HepG2 (cell line): ENCODE measurements around the gene CDH22. TPM values are rescaled to one million over a fixed set of nuclear protein-coding genes. Genes with fewer than 3 reads are reported as not detected.

Source experiments
- CCAR2 ChIP-seq: fragments of 200-400 bp; formaldehyde crosslinking; optimal IDR thresholded peaks from 2 replicates; pipeline ENCODE3; 2018; ENCODE audit warnings: low read depth, mild to moderate bottlenecking, low read length, moderate library complexity
- DMAP1 ChIP-seq: IDR thresholded peaks from 2 replicates; pipeline ENCODE4 v1.6.1; 2016
- GMEB1 ChIP-seq: sonication (generic); formaldehyde crosslinking; IDR thresholded peaks from 2 replicates; pipeline ENCODE4 v1.5.1; 2020; ENCODE audit warnings: missing genetic modification reagents, mild to moderate bottlenecking, borderline replicate concordance
- MYC ChIP-seq: sonication (generic); formaldehyde crosslinking; IDR thresholded peaks from 2 replicates; pipeline ENCODE4 v1.9.0; 2021; ENCODE audit warnings: missing genetic modification reagents, borderline replicate concordance
- MYNN ChIP-seq: sonication (generic); formaldehyde crosslinking; IDR thresholded peaks from 2 replicates; pipeline ENCODE4 v1.4.0; 2020; ENCODE audit warnings: mild to moderate bottlenecking, low read depth, missing genetic modification reagents
- PHF20 ChIP-seq: sonication (generic); formaldehyde crosslinking; IDR thresholded peaks from 2 replicates; pipeline ENCODE4 v1.5.0; 2020; ENCODE audit warnings: mild to moderate bottlenecking, missing genetic modification reagents
- POGZ ChIP-seq: sonication (generic); formaldehyde crosslinking; IDR thresholded peaks from 2 replicates; pipeline ENCODE4 v1.4.0; 2020; ENCODE audit warnings: mild to moderate bottlenecking, missing genetic modification reagents
- SSRP1 ChIP-seq: IDR thresholded peaks from 2 replicates; pipeline ENCODE4 v1.6.1; 2016; ENCODE audit warnings: control low read depth
- TCF7L2 ChIP-seq: IDR thresholded peaks from 2 replicates; pipeline ENCODE4 v1.6.1; 2011; ENCODE audit warnings: mild to moderate bottlenecking, low read depth, low read length, moderate library complexity
- TEAD3 ChIP-seq: optimal IDR thresholded peaks from 2 replicates; pipeline ENCODE3; 2016; ENCODE audit warnings: borderline replicate concordance
- TOPORS ChIP-seq: sonication (generic); formaldehyde crosslinking; IDR thresholded peaks from 2 replicates; pipeline ENCODE4 v1.8.0; 2023; ENCODE audit warnings: mild to moderate bottlenecking, missing genetic modification reagents
- ZNF34 ChIP-seq: sonication (generic); formaldehyde crosslinking; IDR thresholded peaks from 2 replicates; pipeline ENCODE4 v1.4.0; 2020; ENCODE audit warnings: mild to moderate bottlenecking, missing genetic modification reagents, borderline replicate concordance
- ZNF816 ChIP-seq: sonication (generic); formaldehyde crosslinking; IDR thresholded peaks from 2 replicates; pipeline ENCODE4 v1.8.0; 2022; ENCODE audit warnings: missing genetic modification reagents, mild to moderate bottlenecking, borderline replicate concordance
- ZSCAN9 ChIP-seq: IDR thresholded peaks from 2 replicates; pipeline ENCODE4 v1.6.1; 2016; ENCODE audit warnings: borderline replicate concordance
- polyA plus RNA-seq, 8 experiments: library from polyadenylated mRNA; depleted of rRNA in 3 of 8; stranded (reverse) in 7 of 8; unstranded in 1 of 8; fragments of >200 nt; fragmentation: Illumina TruSeq in 4 of 8; extraction: Trizol in 4 of 8; gene quantifications; 2 replicates each; pipeline versions ENCODE4 v1.2.1 to v1.2.3, GENCODE V29; 2011 to 2016; ENCODE audit warnings: low read depth in 4 of 8, missing spikeins in 1 of 8, mixed read lengths in 1 of 8; ENCODE audit not compliant: insufficient read depth in 1 of 8
- total RNA-seq, 5 experiments: library from RNA; depleted of rRNA; stranded (reverse); fragments of >200 nt; fragmentation: Illumina TruSeq; extraction: Trizol; gene quantifications; 2 replicates each; pipeline ENCODE4 v1.2.3, GENCODE V29; 2016; ENCODE audit warnings: low read depth in 1 of 5
- TF ChIP-seq, protein P1 (sequence below): sonication (generic); formaldehyde crosslinking; IDR thresholded peaks from 2 replicates; pipeline ENCODE4 v1.9.0; 2022; ENCODE audit warnings: missing genetic modification reagents, mild to moderate bottlenecking, borderline replicate concordance
- TF ChIP-seq, protein P2 (sequence below): sonication (generic); formaldehyde crosslinking; IDR thresholded peaks from 2 replicates; pipeline ENCODE4 v1.9.0; 2021; ENCODE audit warnings: missing genetic modification reagents, borderline replicate concordance
- TF ChIP-seq, protein P3 (sequence below): sonication (generic); formaldehyde crosslinking; IDR thresholded peaks from 2 replicates; pipeline ENCODE4 v1.4.0; 2020; ENCODE audit warnings: missing genetic modification reagents, mild to moderate bottlenecking, borderline replicate concordance
- TF ChIP-seq, protein P4 (sequence below): sonication (generic); formaldehyde crosslinking; IDR thresholded peaks from 2 replicates; pipeline ENCODE4 v1.4.0; 2020; ENCODE audit warnings: missing genetic modification reagents

CDH22 gene
- total and polyA plus RNA-seq, 2 of the 13 experiments (the other 11 are each of a cell fraction or from before 2014, with no cell fraction given) = not detected

DNA sequence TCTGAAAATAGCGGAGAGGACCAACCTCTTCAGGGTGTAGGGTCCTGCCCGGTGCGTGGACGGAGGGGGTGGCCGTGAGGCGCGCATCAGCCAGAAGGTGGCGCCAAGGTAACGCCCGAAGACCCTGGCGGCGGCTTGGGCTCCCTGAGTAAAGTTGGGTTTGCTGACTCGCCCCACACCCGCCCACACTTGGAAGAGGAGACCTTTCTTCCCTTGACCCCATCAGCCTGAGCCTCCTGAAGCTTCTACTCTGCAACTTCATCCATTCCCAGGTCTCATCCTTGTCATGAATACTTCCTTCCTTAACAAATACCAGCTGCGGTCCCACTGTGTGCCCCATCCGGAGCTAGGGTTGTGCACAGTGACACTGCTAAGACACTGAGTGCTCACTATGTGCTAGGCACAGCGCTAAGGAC is 175.6 kb downstream of the CDH22 start (continued):
- TF ChIP-seq, protein P1, sequence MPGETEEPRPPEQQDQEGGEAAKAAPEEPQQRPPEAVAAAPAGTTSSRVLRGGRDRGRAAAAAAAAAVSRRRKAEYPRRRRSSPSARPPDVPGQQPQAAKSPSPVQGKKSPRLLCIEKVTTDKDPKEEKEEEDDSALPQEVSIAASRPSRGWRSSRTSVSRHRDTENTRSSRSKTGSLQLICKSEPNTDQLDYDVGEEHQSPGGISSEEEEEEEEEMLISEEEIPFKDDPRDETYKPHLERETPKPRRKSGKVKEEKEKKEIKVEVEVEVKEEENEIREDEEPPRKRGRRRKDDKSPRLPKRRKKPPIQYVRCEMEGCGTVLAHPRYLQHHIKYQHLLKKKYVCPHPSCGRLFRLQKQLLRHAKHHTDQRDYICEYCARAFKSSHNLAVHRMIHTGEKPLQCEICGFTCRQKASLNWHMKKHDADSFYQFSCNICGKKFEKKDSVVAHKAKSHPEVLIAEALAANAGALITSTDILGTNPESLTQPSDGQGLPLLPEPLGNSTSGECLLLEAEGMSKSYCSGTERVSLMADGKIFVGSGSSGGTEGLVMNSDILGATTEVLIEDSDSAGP = peak; percentile 31; the same call in 1 of the 2 replicates
- TF ChIP-seq, protein P2, sequence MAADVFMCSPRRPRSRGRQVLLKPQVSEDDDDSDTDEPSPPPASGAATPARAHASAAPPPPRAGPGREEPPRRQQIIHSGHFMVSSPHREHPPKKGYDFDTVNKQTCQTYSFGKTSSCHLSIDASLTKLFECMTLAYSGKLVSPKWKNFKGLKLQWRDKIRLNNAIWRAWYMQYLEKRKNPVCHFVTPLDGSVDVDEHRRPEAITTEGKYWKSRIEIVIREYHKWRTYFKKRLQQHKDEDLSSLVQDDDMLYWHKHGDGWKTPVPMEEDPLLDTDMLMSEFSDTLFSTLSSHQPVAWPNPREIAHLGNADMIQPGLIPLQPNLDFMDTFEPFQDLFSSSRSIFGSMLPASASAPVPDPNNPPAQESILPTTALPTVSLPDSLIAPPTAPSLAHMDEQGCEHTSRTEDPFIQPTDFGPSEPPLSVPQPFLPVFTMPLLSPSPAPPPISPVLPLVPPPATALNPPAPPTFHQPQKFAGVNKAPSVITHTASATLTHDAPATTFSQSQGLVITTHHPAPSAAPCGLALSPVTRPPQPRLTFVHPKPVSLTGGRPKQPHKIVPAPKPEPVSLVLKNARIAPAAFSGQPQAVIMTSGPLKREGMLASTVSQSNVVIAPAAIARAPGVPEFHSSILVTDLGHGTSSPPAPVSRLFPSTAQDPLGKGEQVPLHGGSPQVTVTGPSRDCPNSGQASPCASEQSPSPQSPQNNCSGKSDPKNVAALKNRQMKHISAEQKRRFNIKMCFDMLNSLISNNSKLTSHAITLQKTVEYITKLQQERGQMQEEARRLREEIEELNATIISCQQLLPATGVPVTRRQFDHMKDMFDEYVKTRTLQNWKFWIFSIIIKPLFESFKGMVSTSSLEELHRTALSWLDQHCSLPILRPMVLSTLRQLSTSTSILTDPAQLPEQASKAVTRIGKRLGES (CRISPR knock-in tag) = no peak
- no peak for TF ChIP-seq TCF7L2
- no peak for TF ChIP-seq ZNF816 (CRISPR knock-in tag)
- no peak for TF ChIP-seq MYNN (CRISPR knock-in tag)
- TF ChIP-seq ZNF34 (CRISPR knock-in tag) = no peak
- no peak for TF ChIP-seq TEAD3
- TF ChIP-seq CCAR2 = no peak
- no peak for TF ChIP-seq GMEB1 (CRISPR knock-in tag)
- TF ChIP-seq, protein P3, sequence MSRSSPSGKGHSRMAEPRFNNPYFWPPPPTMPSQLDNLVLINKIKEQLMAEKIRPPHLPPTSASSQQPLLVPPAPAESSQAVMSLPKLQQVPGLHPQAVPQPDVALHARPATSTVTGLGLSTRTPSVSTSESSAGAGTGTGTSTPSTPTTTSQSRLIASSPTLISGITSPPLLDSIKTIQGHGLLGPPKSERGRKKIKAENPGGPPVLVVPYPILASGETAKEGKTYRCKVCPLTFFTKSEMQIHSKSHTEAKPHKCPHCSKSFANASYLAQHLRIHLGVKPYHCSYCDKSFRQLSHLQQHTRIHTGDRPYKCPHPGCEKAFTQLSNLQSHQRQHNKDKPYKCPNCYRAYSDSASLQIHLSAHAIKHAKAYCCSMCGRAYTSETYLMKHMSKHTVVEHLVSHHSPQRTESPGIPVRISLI (CRISPR knock-in tag) = no peak
- no peak for TF ChIP-seq DMAP1
- no peak for TF ChIP-seq SSRP1 (CRISPR knock-in tag)
- TF ChIP-seq, protein P4, sequence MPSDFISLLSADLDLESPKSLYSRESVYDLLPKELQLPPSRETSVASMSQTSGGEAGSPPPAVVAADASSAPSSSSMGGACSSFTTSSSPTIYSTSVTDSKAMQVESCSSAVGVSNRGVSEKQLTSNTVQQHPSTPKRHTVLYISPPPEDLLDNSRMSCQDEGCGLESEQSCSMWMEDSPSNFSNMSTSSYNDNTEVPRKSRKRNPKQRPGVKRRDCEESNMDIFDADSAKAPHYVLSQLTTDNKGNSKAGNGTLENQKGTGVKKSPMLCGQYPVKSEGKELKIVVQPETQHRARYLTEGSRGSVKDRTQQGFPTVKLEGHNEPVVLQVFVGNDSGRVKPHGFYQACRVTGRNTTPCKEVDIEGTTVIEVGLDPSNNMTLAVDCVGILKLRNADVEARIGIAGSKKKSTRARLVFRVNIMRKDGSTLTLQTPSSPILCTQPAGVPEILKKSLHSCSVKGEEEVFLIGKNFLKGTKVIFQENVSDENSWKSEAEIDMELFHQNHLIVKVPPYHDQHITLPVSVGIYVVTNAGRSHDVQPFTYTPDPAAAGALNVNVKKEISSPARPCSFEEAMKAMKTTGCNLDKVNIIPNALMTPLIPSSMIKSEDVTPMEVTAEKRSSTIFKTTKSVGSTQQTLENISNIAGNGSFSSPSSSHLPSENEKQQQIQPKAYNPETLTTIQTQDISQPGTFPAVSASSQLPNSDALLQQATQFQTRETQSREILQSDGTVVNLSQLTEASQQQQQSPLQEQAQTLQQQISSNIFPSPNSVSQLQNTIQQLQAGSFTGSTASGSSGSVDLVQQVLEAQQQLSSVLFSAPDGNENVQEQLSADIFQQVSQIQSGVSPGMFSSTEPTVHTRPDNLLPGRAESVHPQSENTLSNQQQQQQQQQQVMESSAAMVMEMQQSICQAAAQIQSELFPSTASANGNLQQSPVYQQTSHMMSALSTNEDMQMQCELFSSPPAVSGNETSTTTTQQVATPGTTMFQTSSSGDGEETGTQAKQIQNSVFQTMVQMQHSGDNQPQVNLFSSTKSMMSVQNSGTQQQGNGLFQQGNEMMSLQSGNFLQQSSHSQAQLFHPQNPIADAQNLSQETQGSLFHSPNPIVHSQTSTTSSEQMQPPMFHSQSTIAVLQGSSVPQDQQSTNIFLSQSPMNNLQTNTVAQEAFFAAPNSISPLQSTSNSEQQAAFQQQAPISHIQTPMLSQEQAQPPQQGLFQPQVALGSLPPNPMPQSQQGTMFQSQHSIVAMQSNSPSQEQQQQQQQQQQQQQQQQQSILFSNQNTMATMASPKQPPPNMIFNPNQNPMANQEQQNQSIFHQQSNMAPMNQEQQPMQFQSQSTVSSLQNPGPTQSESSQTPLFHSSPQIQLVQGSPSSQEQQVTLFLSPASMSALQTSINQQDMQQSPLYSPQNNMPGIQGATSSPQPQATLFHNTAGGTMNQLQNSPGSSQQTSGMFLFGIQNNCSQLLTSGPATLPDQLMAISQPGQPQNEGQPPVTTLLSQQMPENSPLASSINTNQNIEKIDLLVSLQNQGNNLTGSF (CRISPR knock-in tag) = no peak
- TF ChIP-seq MYC (CRISPR knock-in tag) = peak; percentile 42; the same call in 1 of the 2 replicates
- TF ChIP-seq POGZ (CRISPR knock-in tag) = no peak
- TF ChIP-seq TOPORS (CRISPR knock-in tag) = no peak
- TF ChIP-seq ZSCAN9 (CRISPR knock-in tag) = no peak
- TF ChIP-seq PHF20 (CRISPR knock-in tag) = 0 out of 2 replicates have a peak, but pooled peaks have one; percentile 23
